ENCODE results near the gene PPP1R12C.

DNA sequence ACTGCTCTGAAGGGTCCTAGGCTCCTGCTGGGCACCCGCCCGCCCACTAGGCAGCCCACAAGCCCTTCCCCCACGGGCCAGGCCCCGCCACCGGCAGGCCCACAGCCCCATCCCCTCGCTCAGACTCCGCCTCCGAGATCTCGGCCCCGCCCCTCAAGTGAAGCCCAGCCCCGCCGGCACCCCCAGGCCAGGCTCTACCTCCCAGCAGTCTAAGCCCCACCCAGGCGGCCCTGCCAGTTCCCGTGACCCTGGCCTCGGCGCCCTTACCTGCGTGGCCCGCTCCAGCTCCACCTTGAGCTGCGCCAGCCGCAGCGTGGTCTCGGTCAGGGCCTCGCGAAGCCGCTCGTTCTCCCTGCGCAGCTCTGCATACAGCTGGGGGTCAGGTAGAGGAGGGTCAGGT lies 25.5 kb downstream of the PPP1R12C start:
- TF ChIP-seq CTCF (conservative IDR thresholded peaks at IDR 0.05; ENCODE audit: low read depth, low read length) = no peak
- TF ChIP-seq EZH2phosphoT487 (IDR thresholded peaks at IDR 0.05; ENCODE audit: borderline replicate concordance, low read length) = no peak
- TF ChIP-seq EZH2 (IDR thresholded peaks at IDR 0.05; ENCODE audit: low read length, unreplicated experiment) = no peak
